Glutamatergic neuron (in vitro differentiated cells): ENCODE measurements around the gene LIPT2. TPM values are rescaled to one million over a fixed set of nuclear protein-coding genes. Genes with fewer than 3 reads are reported as not detected.
"Not testable (repeated sequence)": the region's sequence is repeated elsewhere in the genome, so short reads cannot be mapped to it uniquely, and the experiment has no call there.

ENCODE experiments used
- DNase-seq: peaks from one replicate; pipeline ENCODE4 v3.0.0; 2022
- H3K27ac Mint-ChIP-seq: one replicate; pipeline ENCODE4 v1.8.0; 2020; ENCODE audit warnings: mild to moderate bottlenecking, mixed read lengths, inconsistent platforms; ENCODE audit not compliant: unreplicated experiment
- H3K27me3 Mint-ChIP-seq: one replicate; pipeline ENCODE4 v1.8.0; 2020; ENCODE audit warnings: mild to moderate bottlenecking, moderate library complexity, mixed read lengths, inconsistent platforms; ENCODE audit not compliant: unreplicated experiment
- H3K36me3 Mint-ChIP-seq: one replicate; pipeline ENCODE4 v1.8.0; 2020; ENCODE audit warnings: mild to moderate bottlenecking, mixed read lengths, inconsistent platforms; ENCODE audit not compliant: unreplicated experiment
- H3K4me1 Mint-ChIP-seq: one replicate; pipeline ENCODE4 v1.8.0; 2020; ENCODE audit warnings: mild to moderate bottlenecking, low read depth, mixed read lengths, inconsistent platforms; ENCODE audit not compliant: unreplicated experiment
- H3K4me3 Mint-ChIP-seq: one replicate; pipeline ENCODE4 v1.8.0; 2020; ENCODE audit warnings: mild to moderate bottlenecking, mixed read lengths, inconsistent platforms; ENCODE audit not compliant: unreplicated experiment
- H3K9me3 Mint-ChIP-seq: one replicate; pipeline ENCODE4 v1.8.0; 2020; ENCODE audit warnings: mild to moderate bottlenecking, moderate library complexity, mixed read lengths, inconsistent platforms; ENCODE audit not compliant: unreplicated experiment
- CTCF ChIP-seq: fragments of 200-600 bp; sonication (generic); IDR thresholded peaks from one replicate; pipeline ENCODE4 v1.5.0; 2021; ENCODE audit not compliant: partially characterized antibody, unreplicated experiment
- total RNA-seq: library from RNA; stranded (reverse); fragmentation: NEBNext Ultra II Directional; extraction: Animal tissue kit (Norgen Biotek cat#: 25700); gene quantifications from one replicate; pipeline ENCODE4 v1.2.1, GENCODE V29; 2021; ENCODE audit not compliant: unreplicated experiment

Gene LIPT2
- total RNA-seq, 1 donor from 2014 or later: 2.5 TPM

- H3K27ac Mint-ChIP-seq: no peak overlapping the region
- H3K9me3 Mint-ChIP-seq: peaks cover 2% of the 10 kb centered on the region
- no peak overlapping the region for H3K4me3 Mint-ChIP-seq
- H3K4me1 Mint-ChIP-seq: no peaks in the 10 kb centered on the region
- no peak for TF ChIP-seq CTCF
- no peaks in the 10 kb centered on the region for H3K36me3 Mint-ChIP-seq
- H3K27me3 Mint-ChIP-seq: no peaks in the 10 kb centered on the region
- DNase-seq: no peak
Measured at GRCh38 chr11:74520316-74520715, 26.8 kb upstream of the LIPT2 start.

- Mint-ChIP-seq H3K27ac (no peak overlapping the region), H3K36me3 (no peaks in the 10 kb centered on the region), H3K4me1 (no peaks in the 10 kb centered on the region), H3K9me3 (peaks cover 2% of the 10 kb centered on the region), H3K4me3 (no peak overlapping the region), H3K27me3 (no peaks in the 10 kb centered on the region)
- no peak for DNase-seq
- no peak for TF ChIP-seq CTCF
Measured at GRCh38 chr11:74519710-74520109, 26.2 kb upstream of the LIPT2 start.

GRCh38 chr11:74517592-74517991 lies 24.1 kb upstream of the LIPT2 start:
- not testable (repeated sequence) for H3K27ac Mint-ChIP-seq, H3K27me3 Mint-ChIP-seq, H3K36me3 Mint-ChIP-seq, DNase-seq, H3K4me3 Mint-ChIP-seq, H3K4me1 Mint-ChIP-seq, H3K9me3 Mint-ChIP-seq

GRCh38 chr11:74507582-74507981 lies 14.1 kb upstream of the LIPT2 start:
- no peaks in the 10 kb centered on the region for H3K4me1 Mint-ChIP-seq
- no peak overlapping the region for H3K4me3 Mint-ChIP-seq
- no peaks in the 10 kb centered on the region for H3K9me3 Mint-ChIP-seq
- TF ChIP-seq CTCF: no peak
- no peaks in the 10 kb centered on the region for H3K27me3 Mint-ChIP-seq
- H3K36me3 Mint-ChIP-seq: no peaks in the 10 kb centered on the region
- no peak overlapping the region for H3K27ac Mint-ChIP-seq
- DNase-seq: no peak

- Mint-ChIP-seq H3K36me3 (no peaks in the 10 kb centered on the region), H3K27me3 (no peaks in the 10 kb centered on the region), H3K9me3 (no peaks in the 10 kb centered on the region), H3K27ac (no peak overlapping the region), H3K4me3 (no peak overlapping the region), H3K4me1 (no peaks in the 10 kb centered on the region)
- no peak for TF ChIP-seq CTCF
- no peak for DNase-seq
Measured at GRCh38 chr11:74506823-74507222, 13.3 kb upstream of the LIPT2 start.

GRCh38 chr11:74505911-74506310 lies 12.4 kb upstream of the LIPT2 start:
- no peaks in the 10 kb centered on the region for H3K4me1 Mint-ChIP-seq
- H3K27me3 Mint-ChIP-seq: no peaks in the 10 kb centered on the region
- no peak overlapping the region for H3K4me3 Mint-ChIP-seq
- no peaks in the 10 kb centered on the region for H3K9me3 Mint-ChIP-seq
- TF ChIP-seq CTCF: no peak
- H3K36me3 Mint-ChIP-seq: no peaks in the 10 kb centered on the region
- no peak overlapping the region for H3K27ac Mint-ChIP-seq
- DNase-seq: no peak
